Measurements from ENCODE around the gene RNF157. TPM values are rescaled to one million over a fixed set of nuclear protein-coding genes. Genes with fewer than 3 reads are reported as not detected.

The RNF157 gene
- polyA plus RNA-seq, 3 donors: 27.2 to 31.8 (median 31.6) TPM

DNA sequence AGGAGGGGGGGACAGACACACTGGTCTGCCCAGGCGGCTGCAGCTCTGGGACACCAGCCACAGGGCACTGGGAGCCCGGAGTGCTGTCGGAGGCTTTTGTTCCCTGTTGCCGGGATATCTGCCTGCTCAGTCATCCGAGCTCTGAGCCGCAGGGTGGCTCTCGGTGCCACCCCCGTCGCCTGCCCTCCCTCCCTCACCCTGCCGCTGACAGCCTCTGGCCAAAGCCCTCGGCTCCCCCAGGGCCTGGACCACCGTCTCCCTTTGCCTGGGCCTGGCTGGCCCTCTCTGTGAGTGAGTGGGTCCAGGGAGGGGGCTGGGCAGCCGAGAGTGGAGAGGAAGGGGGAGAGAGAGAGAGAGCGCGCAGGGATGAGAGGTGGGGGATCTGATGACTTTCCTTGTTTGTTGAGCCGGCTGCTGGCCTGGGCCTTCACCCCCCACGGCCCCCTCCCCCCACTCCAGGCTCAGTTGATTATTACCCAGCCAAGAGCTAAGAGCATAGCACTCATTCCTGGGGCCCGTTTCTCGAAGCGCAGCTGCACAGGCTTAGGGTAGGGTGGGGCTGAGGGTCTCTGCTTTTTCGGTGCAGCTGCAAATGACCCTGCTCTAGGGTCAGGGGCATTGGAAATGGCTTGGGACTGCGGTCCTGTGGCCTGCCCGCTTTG lies 101.9 kb downstream of the RNF157 start:
- DNase-seq (ENCODE audit: extremely low read depth in 1 of 11, low read depth in 9 of 11, low spot score in 4 of 11): peak in 5 of 11 donors; percentile 63 to 87 (median 79)

DNA sequence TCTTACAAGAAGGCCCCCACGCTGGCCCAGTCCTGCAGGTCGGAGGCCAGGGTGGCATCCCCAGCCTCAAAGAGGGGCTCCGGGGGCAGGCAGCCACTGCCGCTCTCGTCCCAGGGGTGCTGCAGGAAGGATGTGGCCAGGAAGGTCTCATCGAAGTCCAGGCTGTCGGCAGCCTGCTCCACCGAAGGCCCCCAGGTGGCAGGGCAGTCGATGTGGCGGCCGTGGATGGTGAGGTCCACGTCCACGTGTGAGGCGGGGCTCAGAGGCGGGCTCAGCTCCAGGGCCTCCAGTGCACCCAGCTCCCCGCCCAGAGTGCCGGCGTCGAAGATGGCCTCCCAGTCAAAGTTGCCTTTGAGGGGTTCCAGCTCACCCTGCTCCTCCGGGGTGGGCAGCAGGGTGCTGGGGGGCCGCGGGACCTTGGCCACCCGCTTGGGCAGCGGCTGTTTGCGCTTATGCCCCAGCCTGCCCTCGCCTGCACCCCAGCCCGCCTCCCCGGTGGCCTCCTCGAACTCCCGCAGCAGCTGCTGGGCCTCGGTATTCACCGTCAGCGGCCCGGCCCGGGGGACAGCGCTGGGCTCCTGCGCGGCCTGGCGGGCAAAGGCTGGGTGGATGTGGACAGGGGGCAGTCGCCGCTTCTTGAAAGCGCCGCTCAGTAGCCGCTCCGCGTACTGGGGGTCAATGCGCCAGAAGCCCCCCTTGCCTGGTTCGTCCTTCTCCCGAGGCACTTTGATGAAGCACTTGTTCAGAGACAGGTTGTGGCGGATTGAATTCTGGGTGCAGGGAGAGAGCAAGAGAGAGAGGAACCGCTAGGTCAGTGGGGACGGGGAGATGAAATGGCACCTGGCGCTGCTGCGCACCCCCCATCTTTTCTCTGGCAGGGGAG lies 102.7 kb downstream of the RNF157 start:
- DNase-seq (ENCODE audit: extremely low read depth in 1 of 11, low read depth in 9 of 11, low spot score in 4 of 11): no peak

DNA sequence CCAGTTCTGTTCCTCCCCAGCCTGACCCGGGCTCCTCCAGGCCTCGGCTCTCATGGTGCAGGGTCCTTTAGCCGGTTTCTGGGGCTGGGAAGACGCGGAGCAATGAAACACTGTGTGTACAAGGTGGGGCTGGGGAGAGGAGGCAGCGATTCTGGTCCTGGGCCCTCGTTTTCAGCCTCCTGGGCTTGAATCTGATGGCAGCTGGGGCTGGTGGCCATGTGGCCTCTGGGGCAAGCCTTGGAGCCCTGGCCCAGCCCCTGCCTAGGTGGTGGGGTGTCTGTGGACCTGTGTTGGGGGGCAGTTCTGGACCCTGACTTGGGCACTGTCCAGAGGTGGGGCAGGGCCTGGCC lies 103.3 kb downstream of the RNF157 start:
- no peak for DNase-seq (ENCODE audit: extremely low read depth in 1 of 11, low read depth in 9 of 11, low spot score in 4 of 11)

DNA sequence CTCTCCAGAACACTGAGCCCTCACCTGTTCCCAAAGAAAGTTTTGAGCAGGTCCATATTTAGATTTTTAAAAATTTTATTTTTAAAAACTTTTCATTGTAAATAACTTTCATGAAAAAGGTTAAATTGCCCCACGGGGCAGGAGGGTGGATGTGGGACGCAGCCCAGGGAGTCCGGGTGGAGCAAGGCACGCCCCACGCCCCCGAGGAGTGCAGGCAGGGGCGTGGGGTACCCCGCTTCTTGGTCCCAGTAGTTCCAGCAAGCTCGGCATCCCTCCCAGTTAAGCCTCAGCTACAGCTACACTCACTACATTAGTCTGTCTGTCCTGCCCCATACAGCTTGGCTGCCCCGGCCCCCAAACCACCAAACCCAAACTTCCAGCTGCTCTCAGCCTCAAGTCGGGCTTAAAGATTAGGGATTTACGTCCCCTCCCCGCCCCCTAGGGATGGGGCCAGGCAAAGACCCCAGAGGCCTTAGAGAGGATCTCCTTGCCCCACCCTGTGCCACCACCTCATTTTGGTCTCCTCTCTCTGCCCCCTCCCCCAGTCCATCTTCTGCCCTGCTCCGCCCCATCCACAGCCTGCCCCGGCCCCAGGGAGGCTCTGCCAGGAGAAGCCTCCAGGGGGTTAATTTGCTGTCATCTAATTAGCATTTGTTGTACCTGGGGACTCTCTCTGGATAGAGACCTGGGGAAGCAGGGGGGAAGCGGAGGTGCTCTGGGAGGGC lies 103.9 kb downstream of the RNF157 start:
- no peak for DNase-seq (ENCODE audit: extremely low read depth in 1 of 11, low read depth in 9 of 11, low spot score in 4 of 11)

DNA sequence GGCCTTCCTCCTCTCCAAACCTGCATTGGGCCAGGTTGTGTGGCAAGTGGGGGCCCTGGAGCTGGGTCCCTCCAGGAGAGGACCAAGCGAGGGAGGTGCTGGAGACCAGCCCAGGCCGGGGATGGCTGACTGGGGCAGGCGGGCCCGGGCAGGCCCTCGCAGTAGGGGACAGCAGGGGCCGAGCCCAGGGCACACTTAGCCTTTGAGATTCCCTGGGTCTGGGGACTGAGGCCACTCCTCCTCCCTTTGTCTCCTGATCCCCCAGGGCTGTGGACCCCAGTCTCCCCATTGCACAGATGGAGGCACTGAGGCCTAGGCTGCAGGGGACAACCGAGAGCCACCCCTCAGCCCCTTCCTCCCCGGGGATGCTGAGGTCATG lies 104.5 kb downstream of the RNF157 start:
- no peak for DNase-seq (ENCODE audit: extremely low read depth in 1 of 11, low read depth in 9 of 11, low spot score in 4 of 11)

DNA sequence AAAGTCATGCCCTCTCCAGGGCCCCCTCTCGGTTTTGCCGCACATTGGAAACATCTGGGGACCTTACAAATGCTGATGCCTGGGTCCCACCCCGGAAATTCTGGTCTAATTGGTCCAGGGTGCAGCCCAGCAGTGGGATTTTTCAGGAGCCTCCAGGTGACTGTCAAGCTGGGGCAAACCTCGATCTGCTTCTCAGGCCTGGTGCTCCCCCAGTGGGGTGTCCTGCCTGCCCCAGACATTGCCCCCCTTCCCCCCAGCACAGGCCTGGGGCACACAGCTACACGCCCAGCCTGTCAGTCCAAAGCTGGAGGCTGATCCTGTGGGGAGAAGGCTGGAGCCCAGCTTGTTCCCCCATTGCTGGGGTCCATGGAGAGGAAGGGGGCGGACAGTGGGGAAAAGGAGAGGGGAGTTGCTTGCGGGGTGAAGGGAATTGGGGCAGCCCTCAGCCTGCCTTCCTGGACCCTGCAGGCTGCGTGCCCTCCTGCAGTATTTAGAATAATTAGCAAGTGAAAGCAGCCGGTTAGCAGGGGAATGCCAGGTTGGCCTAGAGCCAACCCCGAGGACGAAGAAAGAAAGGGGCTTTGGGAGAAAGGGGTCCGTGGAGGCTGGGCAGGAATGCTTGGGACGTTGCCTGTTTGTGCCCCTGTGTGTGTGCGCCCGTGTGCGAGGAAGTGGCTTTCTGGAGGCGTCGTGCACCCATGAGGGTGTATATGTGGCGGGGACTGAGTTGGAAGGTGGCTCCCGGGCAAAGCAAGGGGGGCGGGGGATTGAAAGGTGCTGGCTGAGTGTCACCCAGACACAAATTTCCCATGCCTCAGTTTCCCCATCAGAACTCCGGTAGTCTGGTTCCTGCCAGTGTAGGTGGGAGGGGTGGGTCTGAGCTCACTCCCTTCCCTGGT lies 105.1 kb downstream of the RNF157 start:
- DNase-seq (ENCODE audit: extremely low read depth in 1 of 11, low read depth in 9 of 11, low spot score in 4 of 11): no peak

DNA sequence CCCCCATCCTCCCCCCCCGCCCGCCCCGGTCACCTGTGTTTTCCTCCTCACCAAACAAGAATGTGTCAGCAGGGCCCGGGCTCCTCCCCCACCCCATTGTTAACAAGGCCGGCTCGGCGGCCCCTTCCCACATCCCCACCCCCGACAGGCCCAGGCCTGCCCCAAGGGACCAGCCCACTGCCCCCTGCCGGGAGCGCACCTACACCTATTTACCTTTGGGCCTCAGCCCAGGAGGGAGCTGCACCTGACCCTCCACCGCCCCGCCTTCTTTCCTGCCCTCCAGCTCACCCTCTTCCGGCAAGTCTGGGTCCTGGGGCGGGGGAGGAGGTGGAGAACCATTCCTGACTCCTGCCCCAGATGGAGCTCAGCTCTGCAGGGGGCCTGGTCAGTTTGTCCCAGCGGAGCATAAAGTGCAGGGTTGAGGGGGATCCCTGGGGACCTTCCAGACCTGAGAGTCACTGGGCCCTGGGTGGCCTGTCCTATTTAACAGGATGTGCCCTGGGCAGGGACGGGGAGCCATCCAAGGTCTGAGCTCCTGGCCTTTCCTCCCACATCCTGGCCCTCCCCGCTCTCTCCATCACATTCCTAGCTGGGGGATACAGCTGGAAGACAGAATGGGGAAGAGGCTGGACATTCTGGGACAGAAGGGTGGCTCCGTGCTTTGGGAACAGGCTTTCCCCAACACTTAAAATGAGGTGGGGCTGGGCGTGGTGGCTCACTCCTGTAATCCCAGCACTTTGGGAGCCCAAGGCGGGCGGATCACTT lies 107.5 kb downstream of the RNF157 start:
- peak in 1 of 11 donors; percentile 65 for DNase-seq (ENCODE audit: extremely low read depth in 1 of 11, low read depth in 9 of 11, low spot score in 4 of 11)

DNA sequence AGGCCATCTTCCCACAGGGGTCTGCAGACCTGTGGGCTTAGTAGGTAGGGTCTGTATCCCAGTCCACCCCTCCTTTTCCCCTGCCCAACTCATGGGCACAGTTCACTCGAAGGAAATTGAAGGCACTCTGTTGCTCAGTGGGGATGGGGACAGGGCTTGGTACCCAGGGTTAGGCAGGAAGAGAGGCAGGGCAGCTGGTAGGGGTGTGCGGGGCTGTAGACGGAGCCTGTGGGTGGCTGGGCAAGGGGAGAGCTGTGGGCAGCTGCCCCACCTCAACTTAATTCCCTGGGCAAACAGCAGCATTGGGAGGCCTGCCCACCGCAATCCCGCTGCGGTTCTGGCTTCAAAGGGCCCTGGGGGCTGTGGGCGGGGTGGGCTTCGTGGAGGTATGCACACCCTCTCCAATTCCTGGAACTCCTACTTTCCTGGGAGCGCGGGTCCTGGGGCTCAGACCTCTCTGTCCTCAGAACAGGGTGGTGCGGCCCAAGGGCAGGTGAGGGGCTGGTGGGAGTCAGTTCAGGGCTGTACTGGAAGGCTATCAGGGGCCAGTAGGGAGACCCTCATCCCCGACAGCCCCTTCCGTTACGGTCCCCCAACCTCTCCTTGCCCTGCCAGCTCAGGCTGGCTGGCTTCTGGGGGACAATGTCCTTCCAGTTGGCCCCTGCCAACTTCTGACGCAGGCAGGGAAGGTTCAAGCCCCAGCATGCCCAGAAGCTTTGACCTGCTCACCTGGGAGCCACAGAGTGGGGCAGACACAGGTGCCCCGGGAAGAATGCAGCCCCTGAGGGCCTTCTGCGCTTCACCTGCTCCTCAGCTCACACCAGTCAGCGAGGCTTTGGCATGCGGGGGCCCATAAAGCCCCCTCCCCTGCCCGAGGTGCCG lies 108.4 kb downstream of the RNF157 start:
- DNase-seq (ENCODE audit: extremely low read depth in 1 of 11, low read depth in 9 of 11, low spot score in 4 of 11): no peak

DNA sequence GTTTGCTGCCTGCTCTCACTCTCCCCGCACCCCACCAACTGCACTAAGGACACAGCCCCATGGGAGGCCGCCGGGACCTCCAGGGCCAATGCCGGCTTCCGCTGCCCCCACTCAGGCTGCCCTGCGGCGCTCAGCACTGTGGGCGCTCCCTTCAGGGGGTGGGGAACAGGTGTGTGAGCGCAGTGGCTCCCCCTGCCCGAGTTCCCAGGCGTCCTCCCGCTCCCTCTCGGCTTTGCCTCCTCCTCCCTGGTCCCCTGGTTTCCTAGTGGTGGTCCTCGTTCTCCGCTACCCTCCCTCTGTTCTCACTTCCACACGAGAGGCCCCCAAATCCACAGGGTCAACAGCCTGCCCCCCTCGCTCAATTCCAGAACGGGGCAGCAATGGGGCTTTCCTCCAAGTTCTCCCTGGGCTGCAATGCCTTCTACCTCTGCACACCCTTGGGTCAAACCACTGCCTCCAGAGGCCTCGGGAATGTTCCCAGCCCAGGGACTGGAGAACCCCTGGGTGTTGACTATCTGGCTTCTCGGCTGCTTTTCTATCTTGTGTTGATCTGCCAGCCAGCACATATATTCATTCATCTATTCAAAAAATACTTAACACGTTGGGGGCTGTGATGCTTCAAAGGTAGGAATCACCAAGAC lies 109.1 kb downstream of the RNF157 start:
- no peak for DNase-seq (ENCODE audit: extremely low read depth in 1 of 11, low read depth in 9 of 11, low spot score in 4 of 11)

DNA sequence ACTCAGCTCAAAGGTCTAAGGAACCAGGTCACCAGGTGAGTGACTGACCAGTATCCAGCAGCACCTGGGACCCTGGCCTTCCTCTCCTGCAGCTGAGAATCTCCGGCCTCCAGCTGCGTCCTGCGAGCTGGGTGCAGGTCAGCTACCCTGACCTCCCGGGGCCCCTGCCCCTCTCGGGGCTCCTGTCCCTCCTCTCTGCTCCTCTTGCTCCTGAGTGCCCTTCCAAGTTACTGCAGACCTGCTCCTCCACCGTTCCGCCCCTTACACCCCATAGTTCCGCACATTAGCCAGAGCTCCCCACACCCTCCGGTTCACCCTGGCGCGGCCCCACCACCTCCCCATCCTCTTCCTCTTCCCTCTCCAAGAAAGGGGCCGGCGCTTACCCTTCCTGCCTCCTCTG lies 109.8 kb downstream of the RNF157 start:
- no peak for DNase-seq (ENCODE audit: extremely low read depth in 1 of 11, low read depth in 9 of 11, low spot score in 4 of 11)

DNA sequence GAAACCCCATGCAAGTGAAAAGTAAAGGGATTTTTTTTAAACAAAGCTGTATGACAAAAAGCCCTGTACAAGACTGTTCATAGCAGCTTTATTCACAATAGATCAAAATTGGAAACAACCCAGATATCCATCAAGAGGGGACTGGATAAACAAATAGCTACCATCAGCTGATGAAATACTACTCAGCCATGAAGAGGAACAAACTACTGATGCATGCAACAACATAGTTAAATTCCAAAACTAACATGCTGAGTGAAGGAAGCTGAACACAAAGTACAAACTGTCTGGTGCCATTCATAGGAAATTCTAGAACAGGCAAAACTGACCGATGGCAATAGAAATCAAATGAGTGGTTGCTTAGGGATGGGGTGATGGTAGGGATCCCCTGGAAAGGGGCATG lies 114.4 kb downstream of the RNF157 start:
- no peak for DNase-seq (ENCODE audit: extremely low read depth in 1 of 11, low read depth in 9 of 11, low spot score in 4 of 11)

DNA sequence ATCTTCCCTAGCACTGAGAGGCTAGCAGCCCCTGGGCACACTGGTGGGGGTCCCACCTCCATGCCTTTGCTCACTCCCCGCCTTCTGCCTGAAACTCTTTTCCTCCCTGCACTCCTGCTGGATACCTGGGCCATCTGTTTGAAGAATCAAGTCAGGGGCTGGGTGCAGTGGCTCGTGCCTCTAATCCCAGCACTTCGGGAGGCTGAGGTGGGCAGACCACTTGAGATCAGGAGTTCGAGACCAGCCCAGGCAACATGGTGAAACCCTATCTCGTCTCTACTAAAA lies 115.0 kb downstream of the RNF157 start:
- DNase-seq (ENCODE audit: extremely low read depth in 1 of 11, low read depth in 9 of 11, low spot score in 4 of 11): no peak

DNA sequence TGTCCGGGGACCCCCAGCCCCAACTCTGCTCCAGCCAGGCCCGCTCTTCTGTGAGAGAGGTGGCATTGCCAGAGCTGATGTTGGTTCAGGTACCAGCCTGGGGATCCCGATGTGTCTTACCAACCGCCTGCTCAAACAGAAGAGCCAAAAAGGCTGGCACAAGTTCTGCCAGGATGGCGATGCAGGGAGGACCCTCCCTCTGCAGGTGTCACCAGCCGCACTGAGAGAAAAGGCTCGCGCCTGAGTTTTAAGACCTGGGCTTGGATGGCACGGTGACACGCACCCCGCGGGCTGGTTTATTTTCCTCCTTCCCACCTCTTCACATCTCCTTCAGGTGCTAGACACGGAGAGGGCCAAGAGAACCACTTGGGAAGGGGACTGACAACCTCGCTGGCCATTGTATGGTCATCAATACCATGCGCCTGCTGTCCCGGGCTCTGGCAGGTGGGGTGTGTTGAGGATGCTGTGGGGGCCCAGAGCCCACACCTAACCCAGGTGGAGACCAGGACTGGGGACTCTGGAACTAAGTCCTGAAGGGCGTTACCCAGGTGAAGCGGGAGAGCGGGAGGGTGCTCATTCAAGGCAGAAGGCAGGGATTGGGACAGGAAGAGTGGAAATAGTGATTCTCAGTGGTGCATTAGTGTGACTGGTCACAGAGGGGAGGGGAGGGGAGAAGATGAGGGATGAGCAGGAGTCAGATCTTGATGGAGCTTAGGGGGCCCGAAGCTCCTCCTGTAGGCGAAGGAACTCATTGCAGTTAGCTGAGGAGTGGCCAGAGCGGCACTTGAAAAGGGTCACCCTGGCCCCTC lies 115.5 kb downstream of the RNF157 start:
- no peak for DNase-seq (ENCODE audit: extremely low read depth in 1 of 11, low read depth in 9 of 11, low spot score in 4 of 11)

DNA sequence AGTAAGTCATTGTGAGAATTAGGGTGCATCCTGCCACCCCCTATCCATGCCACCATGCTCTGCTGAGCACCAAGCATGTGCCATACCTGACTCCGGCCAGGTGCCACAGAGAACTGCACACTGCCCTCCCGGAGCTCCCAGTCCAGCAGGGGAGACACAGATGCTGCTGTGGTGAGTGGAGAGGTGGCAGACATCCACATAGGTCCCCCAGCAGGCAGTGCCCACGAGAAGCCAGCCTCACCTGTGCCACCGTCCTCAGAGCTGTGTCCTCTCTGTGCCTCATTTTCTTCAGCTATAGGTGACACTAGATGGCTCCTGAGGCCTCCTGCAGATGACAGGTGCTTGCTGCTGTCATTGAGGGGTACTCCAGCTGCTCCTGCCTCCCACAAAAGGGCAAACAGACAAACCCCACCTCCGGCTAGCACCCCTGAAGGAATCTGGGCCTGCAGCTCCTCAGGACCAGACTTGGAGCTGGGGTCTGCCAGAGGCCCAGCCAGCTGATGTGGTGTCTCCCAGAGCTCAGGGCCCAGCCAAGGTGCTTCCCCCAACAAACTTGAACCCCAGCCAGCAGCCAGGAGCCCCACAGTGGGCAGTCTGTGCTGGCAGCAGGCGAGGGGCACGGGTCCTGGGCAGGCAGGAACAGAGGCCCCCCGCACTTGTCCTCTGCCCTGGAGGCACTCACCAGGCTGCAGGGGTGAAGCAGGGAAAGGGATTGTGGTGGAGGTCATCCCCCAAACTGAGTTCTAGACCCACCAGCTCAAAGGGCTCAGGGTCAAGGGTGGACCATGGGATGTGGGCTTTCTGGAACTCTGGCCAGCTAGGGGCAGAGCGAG lies 116.3 kb downstream of the RNF157 start:
- no peak for DNase-seq (ENCODE audit: extremely low read depth in 1 of 11, low read depth in 9 of 11, low spot score in 4 of 11)

DNA sequence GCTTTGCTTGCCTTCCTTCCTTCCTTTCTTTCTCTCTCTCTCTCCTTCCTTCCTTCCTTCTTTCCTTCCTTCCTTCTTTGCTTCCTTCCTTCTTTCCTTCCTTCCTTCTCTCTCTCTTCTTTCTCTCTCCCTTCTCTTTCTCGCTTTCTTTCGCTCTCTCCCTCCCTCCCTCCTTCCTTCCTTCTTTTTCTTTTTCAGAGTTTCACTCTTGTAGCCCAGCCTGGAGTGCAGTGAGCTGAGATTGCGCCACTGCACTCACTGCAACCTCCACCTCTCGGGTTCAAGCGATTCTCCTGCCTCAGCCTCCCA lies 117.1 kb downstream of the RNF157 start:
- no peak for DNase-seq (ENCODE audit: extremely low read depth in 1 of 11, low read depth in 9 of 11, low spot score in 4 of 11)

Data from renal cortex interstitium (tissue), 11 donors.